ENCODE data around the gene RIPPLY1.

Gene RIPPLY1

DNA sequence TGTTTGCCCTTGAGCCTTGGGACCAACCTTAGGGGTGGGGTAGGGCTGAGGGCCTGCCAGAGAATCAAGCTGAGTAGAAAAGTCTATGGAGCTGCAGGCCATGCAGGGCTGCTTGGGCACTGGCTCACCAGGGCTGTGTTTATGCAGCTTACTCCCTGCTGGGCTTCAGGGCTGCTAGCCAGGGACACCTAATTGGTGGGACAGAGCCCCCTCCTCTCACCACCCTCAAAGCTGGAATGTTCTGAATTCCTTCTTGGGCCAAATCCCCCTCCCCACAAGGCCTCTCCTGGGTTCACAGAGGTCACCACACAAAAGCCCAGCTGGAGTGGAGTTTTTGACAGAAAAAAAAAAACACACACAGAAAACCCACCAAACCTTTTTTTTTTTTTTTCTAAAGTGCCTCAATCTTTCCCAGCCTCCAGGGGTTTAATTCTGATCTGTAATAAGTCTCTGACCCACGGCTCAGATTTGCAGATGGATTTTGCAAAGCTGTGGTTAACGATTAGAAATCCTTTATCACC, 16.9 kb upstream of the RIPPLY1 start, which contains the start of gene CLDN2:
CLDN2 (plus strand) TSS at position 471 of the 521 bp plus-strand sequence. CDS start 7,827 bp downstream, outside the sequence.
- Histone ChIP-seq H3K9me3 (ENCODE audit: control insufficient read depth, insufficient read depth, low read depth, low read length) (no peaks in the 10 kb centered on the region), H3K36me3 (ENCODE audit: control insufficient read depth in 2 of 2, insufficient read depth in 1 of 2, low read length in 2 of 2) (no peaks in the 10 kb centered on the region), H3K4me3 (ENCODE audit: low read depth, low read length) (no peak within 1 kb of the TSS), H3K27ac (ENCODE audit: extremely low read depth, low read depth, low read length) (no peak within 1 kb of the TSS), H3K4me1 (ENCODE audit: control insufficient read depth, insufficient read depth, low read length) (no peaks in the 10 kb centered on the region)
- TF ChIP-seq ZIC2 (tag by site-specific recombination; IDR thresholded peaks at IDR 0.05): peak; percentile 62
- TF ChIP-seq, protein P1, sequence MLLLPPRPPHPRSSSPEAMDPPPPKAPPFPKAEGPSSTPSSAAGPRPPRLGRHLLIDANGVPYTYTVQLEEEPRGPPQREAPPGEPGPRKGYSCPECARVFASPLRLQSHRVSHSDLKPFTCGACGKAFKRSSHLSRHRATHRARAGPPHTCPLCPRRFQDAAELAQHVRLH (tag by site-specific recombination; IDR thresholded peaks at IDR 0.05): no peak
- ChIA-PET POLR2A (no interaction called here), CTCF (interaction anchor here (0.6 to 1.8 kb wide), 3 partner anchors 40 to 105 kb away, joined by 3 to 7 read pairs (median 3); no protein-coding TSS in a partner anchor)

DNA sequence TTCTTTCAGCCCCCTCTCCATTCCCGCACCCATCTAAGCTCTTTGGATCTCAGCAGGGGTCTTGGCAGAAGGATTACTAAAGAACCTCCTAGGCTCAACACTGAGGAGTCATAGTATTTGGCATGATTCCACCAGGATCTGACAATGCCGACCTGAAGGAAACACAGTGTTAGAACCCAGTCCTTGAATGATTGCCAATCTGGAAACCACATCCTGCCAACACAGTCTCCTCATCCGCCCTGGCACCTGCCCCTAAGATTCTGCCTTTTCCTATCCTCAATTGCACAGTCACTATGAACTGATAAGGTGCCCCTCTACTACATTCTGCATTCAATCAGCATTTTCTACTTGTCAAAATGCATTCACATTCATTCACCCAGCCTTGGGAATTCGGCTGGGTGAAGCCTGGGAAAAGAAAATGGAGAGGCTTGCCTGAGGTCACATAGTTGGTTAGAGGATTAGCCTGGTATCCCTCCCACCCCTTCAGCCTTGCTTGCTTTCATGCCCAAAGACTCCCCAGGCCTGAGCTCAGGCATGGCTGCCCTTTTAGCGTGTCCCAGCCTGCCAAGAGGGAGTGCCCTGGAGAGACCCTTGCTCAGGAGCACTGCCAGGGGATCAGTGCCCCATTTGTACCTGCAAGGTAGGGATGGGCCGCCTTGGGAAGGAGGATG, 14.8 kb upstream of the RIPPLY1 start:
- ChIA-PET CTCF (interaction anchor here (0.9 to 1.7 kb wide), 3 partner anchors 20 to 26 kb away, joined by 3 to 4 read pairs (median 3); no protein-coding TSS in a partner anchor), POLR2A (no interaction called here)

DNA sequence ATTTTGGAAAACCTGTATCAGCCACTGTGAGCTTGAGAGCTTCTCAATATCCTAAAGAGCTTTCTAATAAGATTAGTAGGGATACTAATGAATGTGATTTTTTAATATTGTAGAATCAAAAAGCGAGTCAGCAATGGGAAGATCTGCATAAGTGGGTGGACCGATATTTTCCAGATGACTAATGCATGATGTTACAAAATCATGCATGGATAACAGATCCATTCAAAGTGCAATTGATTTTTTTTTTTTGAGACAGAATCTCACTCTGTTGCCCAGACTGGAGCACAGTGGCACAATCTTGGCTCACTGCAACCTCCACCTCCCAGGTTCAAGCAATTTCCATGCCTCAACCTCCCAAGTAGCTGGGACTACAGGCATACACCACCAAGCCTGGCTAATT, 9.7 kb upstream of the RIPPLY1 start:
- H3K36me3 ChIP-seq (ENCODE audit: control insufficient read depth in 2 of 2, insufficient read depth in 1 of 2, low read length in 2 of 2): no peaks in the 10 kb centered on the region
- no peaks in the 10 kb centered on the region for H3K4me1 ChIP-seq (ENCODE audit: control insufficient read depth, insufficient read depth, low read length)
- ChIA-PET POLR2A (no interaction called here), CTCF (interaction anchor here (0.8 to 1.3 kb wide), 3 partner anchors 15 to 49 kb away, joined by 3 to 5 read pairs (median 4); no protein-coding TSS in a partner anchor)
- H3K9me3 ChIP-seq (ENCODE audit: control insufficient read depth, insufficient read depth, low read depth, low read length): no peaks in the 10 kb centered on the region
- no peak overlapping the region for H3K27ac ChIP-seq (ENCODE audit: extremely low read depth, low read depth, low read length)
- TF ChIP-seq ZNF426 (tag by site-specific recombination; IDR thresholded peaks at IDR 0.05) (no peak), ZNF221 (tag by site-specific recombination; IDR thresholded peaks at IDR 0.05; ENCODE audit: borderline replicate concordance) (no peak)
- TF ChIP-seq, protein P2, sequence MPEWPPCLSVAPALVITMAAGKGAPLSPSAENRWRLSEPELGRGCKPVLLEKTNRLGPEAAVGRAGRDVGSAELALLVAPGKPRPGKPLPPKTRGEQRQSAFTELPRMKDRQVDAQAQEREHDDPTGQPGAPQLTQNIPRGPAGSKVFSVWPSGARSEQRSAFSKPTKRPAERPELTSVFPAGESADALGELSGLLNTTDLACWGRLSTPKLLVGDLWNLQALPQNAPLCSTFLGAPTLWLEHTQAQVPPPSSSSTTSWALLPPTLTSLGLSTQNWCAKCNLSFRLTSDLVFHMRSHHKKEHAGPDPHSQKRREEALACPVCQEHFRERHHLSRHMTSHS (tag by site-specific recombination; IDR thresholded peaks at IDR 0.05): no peak
- no peak overlapping the region for H3K4me3 ChIP-seq (ENCODE audit: low read depth, low read length)

More for the DNA sequence above, 14.8 kb upstream of the RIPPLY1 start:
- H3K27ac ChIP-seq (ENCODE audit: extremely low read depth, low read depth, low read length): no peak overlapping the region
- TF ChIP-seq ZIC2 (tag by site-specific recombination; IDR thresholded peaks at IDR 0.05) (no peak), ZSCAN30 (tag by site-specific recombination; IDR thresholded peaks at IDR 0.05) (no peak), RBAK (tag by site-specific recombination; IDR thresholded peaks at IDR 0.05) (no peak), ZBTB1 (tag by site-specific recombination; IDR thresholded peaks at IDR 0.05) (no peak), OVOL3 (tag by site-specific recombination; IDR thresholded peaks at IDR 0.05) (no peak), ZNF677 (tag by site-specific recombination; IDR thresholded peaks at IDR 0.05) (no peak)
- TF ChIP-seq, protein P3, sequence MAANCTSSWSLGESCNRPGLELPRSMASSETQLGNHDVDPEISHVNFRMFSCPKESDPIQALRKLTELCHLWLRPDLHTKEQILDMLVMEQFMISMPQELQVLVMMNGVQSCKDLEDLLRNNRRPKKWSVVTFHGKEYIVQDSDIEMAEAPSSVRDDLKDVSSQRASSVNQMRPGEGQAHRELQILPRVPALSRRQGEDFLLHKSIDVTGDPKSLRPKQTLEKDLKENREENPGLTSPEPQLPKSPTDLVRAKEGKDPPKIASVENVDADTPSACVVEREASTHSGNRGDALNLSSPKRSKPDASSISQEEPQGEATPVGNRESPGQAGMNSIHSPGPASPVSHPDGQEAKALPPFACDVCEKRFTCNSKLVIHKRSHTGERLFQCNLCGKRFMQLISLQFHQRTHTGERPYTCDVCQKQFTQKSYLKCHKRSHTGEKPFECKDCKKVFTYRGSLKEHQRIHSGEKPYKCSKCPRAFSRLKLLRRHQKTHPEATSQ (tag by site-specific recombination; IDR thresholded peaks at IDR 0.05): no peak
- TF ChIP-seq, protein P4, sequence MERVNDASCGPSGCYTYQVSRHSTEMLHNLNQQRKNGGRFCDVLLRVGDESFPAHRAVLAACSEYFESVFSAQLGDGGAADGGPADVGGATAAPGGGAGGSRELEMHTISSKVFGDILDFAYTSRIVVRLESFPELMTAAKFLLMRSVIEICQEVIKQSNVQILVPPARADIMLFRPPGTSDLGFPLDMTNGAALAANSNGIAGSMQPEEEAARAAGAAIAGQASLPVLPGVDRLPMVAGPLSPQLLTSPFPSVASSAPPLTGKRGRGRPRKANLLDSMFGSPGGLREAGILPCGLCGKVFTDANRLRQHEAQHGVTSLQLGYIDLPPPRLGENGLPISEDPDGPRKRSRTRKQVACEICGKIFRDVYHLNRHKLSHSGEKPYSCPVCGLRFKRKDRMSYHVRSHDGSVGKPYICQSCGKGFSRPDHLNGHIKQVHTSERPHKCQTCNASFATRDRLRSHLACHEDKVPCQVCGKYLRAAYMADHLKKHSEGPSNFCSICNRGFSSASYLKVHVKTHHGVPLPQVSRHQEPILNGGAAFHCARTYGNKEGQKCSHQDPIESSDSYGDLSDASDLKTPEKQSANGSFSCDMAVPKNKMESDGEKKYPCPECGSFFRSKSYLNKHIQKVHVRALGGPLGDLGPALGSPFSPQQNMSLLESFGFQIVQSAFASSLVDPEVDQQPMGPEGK (tag by site-specific recombination; IDR thresholded peaks at IDR 0.05): no peak
- H3K4me1 ChIP-seq (ENCODE audit: control insufficient read depth, insufficient read depth, low read length): no peaks in the 10 kb centered on the region
- H3K36me3 ChIP-seq (ENCODE audit: control insufficient read depth in 2 of 2, insufficient read depth in 1 of 2, low read length in 2 of 2): no peaks in the 10 kb centered on the region
- H3K9me3 ChIP-seq (ENCODE audit: control insufficient read depth, insufficient read depth, low read depth, low read length): no peaks in the 10 kb centered on the region
- H3K4me3 ChIP-seq (ENCODE audit: low read depth, low read length): no peak overlapping the region
